Chondrocyte (in vitro differentiated cells): ENCODE data around the gene UBXN4. TPM values are rescaled to one million over a fixed set of nuclear protein-coding genes. Genes with fewer than 3 reads are reported as not detected.
A peak's percentile ranks its signal among the peaks of the same experiment; 100 is the strongest.

ENCODE experiments used
- DNase-seq: peaks from one replicate; pipeline ENCODE4 v3.0.0; 2021; ENCODE audit warnings: mixed read lengths, low spot score
- H3K27ac Mint-ChIP-seq: one replicate; pipeline ENCODE4 v1.8.0; 2021; ENCODE audit warnings: mild to moderate bottlenecking, moderate library complexity, mixed read lengths; ENCODE audit not compliant: unreplicated experiment
- H3K27me3 Mint-ChIP-seq: 2 replicates; pipeline ENCODE4 v1.8.0; 2021; ENCODE audit warnings: low read depth, mixed read lengths
- H3K36me3 Mint-ChIP-seq: 2 replicates; pipeline ENCODE4 v1.8.0; 2021; ENCODE audit warnings: low read depth, mixed read lengths
- H3K4me1 Mint-ChIP-seq: 2 replicates; pipeline ENCODE4 v1.8.0; 2021; ENCODE audit warnings: low read depth, mild to moderate bottlenecking, mixed read lengths
- H3K4me3 Mint-ChIP-seq: one replicate; pipeline ENCODE4 v1.8.0; 2021; ENCODE audit warnings: mild to moderate bottlenecking, moderate library complexity, mixed read lengths; ENCODE audit not compliant: unreplicated experiment
- H3K9me3 Mint-ChIP-seq: 2 replicates; pipeline ENCODE4 v1.8.0; 2021; ENCODE audit warnings: low read depth, mixed read lengths
- CTCF ChIP-seq: fragments of 200-600 bp; sonication (generic); IDR thresholded peaks from 2 replicates; pipeline ENCODE4 v1.5.0; 2021; ENCODE audit warnings: antibody characterized with exemption, mild to moderate bottlenecking, moderate library complexity
- total RNA-seq: library from RNA; stranded (reverse); gene quantifications from 3 replicates; pipeline ENCODE4 v1.2.1, GENCODE V29; 2021

Gene UBXN4
- total RNA-seq, 1 donor from 2014 or later: 72.5 TPM

- TF ChIP-seq CTCF: no peak
- Mint-ChIP-seq H3K27ac (no peak overlapping the region), H3K9me3 (peaks cover 6% of the 10 kb centered on the region), H3K4me1 (peaks cover 9% of the 10 kb centered on the region), H3K4me3 (no peak overlapping the region), H3K36me3 (peaks cover 3% of the 10 kb centered on the region), H3K27me3 (no peaks in the 10 kb centered on the region)
- no peak for DNase-seq
These were observed 76.3 kb downstream of the UBXN4 start for GRCh38 chr2:135817951-135818350.

GRCh38 chr2:135818937-135819610 is 77.4 kb downstream of the UBXN4 start:
- H3K4me1 Mint-ChIP-seq: peaks cover 9% of the 10 kb centered on the region
- DNase-seq: no peak
- TF ChIP-seq CTCF: peak; percentile 68
- H3K36me3 Mint-ChIP-seq: peaks cover 3% of the 10 kb centered on the region
- H3K27ac Mint-ChIP-seq: no peak overlapping the region
- no peaks in the 10 kb centered on the region for H3K27me3 Mint-ChIP-seq
- H3K9me3 Mint-ChIP-seq: peaks cover 11% of the 10 kb centered on the region
- no peak overlapping the region for H3K4me3 Mint-ChIP-seq

- Mint-ChIP-seq H3K36me3 (peaks cover 3% of the 10 kb centered on the region), H3K27ac (no peak overlapping the region), H3K4me1 (peaks cover 9% of the 10 kb centered on the region), H3K27me3 (no peaks in the 10 kb centered on the region), H3K4me3 (no peak overlapping the region), H3K9me3 (peaks cover 11% of the 10 kb centered on the region)
- no peak for DNase-seq
- no peak for TF ChIP-seq CTCF
These were observed 78.5 kb downstream of the UBXN4 start for GRCh38 chr2:135820003-135820618.

GRCh38 chr2:135821190-135821589 is 79.5 kb downstream of the UBXN4 start:
- H3K9me3 Mint-ChIP-seq: peaks cover 11% of the 10 kb centered on the region
- H3K4me3 Mint-ChIP-seq: no peak overlapping the region
- peaks cover 11% of the 10 kb centered on the region for H3K4me1 Mint-ChIP-seq
- TF ChIP-seq CTCF: no peak
- H3K36me3 Mint-ChIP-seq: peaks cover 3% of the 10 kb centered on the region
- no peak overlapping the region for H3K27ac Mint-ChIP-seq
- H3K27me3 Mint-ChIP-seq: no peaks in the 10 kb centered on the region
- DNase-seq: no peak

GRCh38 chr2:135822855-135823254 is 81.2 kb downstream of the UBXN4 start:
- Mint-ChIP-seq H3K9me3 (peaks cover 11% of the 10 kb centered on the region), H3K4me1 (peaks cover 10% of the 10 kb centered on the region), H3K27ac (no peak overlapping the region), H3K27me3 (no peaks in the 10 kb centered on the region), H3K36me3 (peaks cover 3% of the 10 kb centered on the region), H3K4me3 (no peak overlapping the region)
- no peak for TF ChIP-seq CTCF
- DNase-seq: no peak
